NCI-H1092 treated with DMSO at 0.1 percent for 48 hours (cell line): ENCODE results near the gene PIGV.
A peak's percentile ranks its signal among the peaks of the same experiment; 100 is the strongest.

Experiments used
- DNase-seq: peaks from one replicate; lab custom pipeline; 2025; lab: John Stamatoyannopoulos, UW

The PIGV gene

DNA sequence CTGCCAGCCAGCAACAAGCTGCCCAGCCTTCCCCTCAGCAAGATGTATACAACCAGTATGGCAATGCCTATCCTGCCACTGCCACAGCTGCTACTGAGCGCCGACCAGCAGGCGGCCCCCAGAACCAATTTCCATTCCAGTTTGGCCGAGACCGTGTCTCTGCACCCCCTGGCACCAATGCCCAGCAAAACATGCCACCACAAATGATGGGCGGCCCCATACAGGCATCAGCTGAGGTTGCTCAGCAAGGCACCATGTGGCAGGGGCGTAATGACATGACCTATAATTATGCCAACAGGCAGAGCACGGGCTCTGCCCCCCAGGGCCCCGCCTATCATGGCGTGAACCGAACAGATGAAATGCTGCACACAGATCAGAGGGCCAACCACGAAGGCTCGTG lies 13.3 kb upstream of the PIGV start:
- no peak for DNase-seq

DNA sequence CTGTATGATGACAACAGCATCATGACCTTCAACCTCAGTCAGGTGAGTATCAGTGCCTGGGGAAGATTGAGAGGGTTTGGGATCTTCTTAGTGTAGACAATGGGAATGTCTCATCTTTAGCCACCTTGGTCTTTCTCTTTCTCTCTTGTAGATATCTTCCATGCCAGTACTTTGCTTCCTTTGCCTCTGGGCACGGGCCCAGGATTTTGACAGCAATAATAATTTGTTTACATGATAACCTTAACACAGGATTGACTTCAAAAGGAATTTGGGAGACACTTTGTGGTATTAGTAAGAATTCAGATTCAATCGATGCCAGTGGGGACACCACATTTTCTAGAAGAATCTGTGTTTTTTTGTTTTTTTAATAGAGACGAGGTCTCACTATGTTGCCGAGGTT lies 12.1 kb upstream of the PIGV start:
- DNase-seq = no peak

DNA sequence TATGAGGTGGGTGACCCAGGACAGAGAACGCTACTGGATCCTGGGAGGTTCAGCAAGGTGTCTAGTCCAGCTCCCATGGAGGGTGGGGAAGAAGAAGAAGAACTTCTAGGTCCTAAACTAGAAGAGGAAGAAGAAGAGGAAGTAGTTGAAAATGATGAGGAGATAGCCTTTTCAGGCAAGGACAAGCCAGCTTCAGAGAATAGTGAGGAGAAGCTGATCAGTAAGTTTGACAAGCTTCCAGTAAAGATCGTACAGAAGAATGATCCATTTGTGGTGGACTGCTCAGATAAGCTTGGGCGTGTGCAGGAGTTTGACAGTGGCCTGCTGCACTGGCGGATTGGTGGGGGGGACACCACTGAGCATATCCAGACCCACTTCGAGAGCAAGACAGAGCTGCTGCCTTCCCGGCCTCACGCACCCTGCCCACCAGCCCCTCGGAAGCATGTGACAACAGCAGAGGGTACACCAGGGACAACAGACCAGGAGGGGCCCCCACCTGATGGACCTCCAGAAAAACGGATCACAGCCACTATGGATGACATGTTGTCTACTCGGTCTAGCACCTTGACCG lies 8.6 kb upstream of the PIGV start:
- no peak for DNase-seq

DNA sequence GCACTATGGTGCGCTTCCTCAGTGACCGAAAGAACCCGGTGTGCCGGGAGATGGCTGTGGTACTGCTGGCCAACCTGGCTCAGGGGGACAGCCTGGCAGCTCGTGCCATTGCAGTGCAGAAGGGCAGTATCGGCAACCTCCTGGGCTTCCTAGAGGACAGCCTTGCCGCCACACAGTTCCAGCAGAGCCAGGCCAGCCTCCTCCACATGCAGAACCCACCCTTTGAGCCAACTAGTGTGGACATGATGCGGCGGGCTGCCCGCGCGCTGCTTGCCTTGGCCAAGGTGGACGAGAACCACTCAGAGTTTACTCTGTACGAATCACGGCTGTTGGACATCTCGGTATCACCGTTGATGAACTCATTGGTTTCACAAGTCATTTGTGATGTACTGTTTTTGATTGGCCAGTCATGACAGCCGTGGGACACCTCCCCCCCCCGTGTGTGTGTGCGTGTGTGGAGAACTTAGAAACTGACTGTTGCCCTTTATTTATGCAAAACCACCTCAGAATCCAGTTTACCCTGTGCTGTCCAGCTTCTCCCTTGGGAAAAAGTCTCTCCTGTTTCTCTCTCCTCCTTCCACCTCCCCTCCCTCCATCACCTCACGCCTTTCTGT lies 7.3 kb upstream of the PIGV start:
- DNase-seq = no peak

DNA sequence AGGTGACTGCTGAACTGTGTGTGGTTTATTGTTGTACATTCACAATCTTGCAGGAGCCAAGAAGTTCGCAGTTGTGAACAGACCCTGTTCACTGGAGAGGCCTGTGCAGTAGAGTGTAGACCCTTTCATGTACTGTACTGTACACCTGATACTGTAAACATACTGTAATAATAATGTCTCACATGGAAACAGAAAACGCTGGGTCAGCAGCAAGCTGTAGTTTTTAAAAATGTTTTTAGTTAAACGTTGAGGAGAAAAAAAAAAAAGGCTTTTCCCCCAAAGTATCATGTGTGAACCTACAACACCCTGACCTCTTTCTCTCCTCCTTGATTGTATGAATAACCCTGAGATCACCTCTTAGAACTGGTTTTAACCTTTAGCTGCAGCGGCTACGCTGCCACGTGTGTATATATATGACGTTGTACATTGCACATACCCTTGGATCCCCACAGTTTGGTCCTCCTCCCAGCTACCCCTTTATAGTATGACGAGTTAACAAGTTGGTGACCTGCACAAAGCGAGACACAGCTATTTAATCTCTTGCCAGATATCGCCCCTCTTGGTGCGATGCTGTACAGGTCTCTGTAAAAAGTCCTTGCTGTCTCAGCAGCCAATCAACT lies 6.4 kb upstream of the PIGV start:
- DNase-seq = no peak

DNA sequence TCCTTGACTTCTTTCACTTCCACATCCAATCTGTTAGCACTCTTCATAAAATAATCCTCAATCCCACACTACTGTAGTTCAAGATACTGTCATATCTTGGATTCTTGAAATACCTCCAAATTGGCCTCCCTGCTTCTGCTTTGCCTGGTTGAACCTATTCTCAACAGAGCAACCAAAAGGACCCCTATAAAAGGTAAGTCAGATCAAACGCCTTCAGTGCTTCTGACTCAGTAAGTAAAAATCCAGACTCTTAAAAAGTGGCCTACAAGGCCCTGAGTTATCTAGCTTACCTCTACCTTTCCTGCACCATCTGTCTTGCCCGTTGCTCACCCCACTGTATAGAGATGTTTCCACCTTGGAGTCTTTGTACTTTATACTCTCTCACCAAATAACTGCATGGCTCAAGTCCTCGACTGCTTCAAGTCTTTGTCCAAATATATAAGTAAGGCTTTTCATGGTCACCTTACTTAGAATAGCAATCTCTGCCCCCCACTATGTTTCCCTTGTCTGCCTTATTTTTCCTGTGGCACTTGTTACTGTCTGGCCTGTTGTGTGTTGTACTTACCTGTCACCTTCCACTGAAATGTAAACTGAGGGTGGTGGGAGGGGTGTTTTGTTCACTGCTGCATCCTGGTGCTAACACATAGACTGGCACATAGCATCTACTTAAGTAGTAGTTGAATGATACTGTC lies 5.1 kb upstream of the PIGV start:
- DNase-seq = no peak

DNA sequence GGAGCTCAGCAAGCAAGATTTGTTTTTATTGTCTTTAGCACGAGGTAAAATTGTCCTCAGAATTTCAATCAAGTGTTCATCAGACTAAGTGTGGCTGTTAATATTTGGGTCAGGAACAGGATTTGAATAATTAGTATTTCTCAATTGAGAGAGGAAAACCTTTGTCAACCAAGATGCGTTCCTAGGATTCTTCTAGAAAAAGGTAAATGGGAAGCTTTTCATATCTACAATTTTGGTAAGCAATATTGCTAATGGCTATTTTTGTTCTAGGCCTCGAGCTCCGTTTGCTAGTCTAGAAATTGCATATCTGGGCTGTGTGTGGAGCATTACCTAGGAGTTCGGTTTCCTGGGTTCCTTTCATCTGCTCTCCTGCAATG lies 4.1 kb upstream of the PIGV start:
- DNase-seq = no peak

DNA sequence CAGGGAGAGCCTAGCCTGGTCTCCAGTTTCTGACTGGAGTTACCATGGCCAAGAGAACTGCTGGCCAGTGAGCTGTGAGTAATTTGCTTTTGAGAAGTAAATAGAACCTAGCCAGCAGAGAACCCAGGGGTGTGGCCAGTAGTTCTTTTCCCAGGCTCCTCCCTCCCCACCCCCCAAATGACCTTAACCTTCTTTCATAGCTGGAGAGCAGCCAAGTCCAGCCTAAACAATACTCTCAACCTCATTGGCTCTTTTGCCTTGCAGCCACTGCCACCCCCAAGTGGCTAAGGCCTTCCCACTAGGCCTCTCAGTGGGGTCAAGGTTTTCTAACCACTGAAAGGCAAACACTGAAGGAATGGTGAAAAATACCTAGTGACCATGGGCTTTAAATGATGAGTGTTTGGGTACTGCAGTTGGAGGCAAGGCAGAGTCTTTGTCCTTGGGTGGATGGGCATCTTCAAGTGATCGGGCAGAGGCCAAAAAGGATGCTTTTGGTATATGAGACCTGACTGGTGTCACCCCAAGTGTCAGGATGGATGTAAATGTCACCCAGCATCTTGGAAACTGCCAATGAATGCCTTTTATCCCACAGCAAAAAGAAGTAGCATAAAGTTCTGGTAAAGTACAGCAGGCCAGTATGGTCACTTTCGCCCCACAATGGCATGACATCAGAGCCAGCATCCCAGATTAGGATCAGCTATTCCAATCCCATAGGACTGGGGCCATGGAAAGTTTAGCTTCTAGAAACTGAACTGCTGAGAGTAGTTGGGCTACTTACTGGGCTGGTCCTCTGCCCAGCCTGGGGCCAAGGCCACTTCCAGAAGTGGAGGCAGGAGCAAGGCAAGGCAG lies 3.5 kb upstream of the PIGV start:
- DNase-seq = peak; percentile 17

DNA sequence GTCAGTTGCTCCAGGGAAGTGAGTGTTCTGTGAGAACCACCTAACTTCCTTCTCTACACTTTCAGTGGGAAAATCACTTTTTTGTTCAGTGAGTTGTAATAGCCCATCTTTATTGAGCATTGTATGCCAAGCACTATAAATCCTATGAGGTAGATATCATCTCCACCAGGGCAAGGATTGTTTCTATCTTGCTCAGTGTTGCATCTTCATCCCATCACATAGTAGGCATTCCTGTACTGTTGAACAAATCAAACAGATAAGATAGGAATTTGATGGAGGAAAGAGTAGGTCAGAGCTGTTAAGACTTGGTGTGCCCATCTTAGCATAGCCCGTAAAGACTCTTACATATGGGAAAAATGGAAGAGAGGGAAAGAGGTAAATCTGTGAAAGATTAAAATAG lies 2.9 kb upstream of the PIGV start:
- DNase-seq = no peak

DNA sequence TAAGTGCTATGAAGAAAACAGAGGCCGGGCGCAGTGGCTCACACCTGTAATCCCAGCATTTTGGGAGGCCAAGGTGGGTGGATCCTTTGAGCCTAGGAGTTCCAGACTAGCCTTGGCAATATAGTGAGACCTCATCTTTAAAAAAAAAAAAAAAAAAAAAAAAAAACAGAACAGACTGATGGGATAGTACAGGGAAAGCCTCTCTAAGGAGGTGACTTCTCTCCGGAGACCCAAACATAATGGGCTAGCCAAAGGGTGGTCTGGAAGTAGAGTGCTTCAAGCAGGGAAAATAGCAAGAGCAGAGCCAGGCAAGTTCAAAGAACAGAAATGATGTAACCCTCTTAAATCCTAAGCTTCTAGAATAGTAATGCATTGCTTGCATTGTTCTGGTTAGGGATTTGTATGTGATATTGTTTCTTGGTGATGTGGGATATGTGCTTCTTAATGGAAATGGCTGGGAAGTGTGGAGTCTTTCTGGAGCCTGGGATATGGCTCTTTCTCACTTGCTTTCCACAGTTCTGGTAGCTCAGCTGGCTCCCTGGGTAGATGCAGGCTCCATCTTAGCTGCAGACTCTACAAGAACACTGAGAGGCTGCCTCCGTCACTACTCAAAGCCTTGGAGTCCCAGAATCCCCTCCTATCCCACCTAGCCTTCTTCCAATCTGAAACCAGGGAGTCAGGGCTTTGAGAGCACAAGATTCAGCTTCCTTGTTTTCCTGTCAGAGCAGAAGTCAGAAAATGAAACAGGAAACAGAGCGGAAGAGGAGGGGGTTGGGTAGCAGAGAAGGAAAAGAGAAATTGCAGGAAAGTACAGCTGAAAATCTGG lies 1.9 kb upstream of the PIGV start:
- DNase-seq = no peak

DNA sequence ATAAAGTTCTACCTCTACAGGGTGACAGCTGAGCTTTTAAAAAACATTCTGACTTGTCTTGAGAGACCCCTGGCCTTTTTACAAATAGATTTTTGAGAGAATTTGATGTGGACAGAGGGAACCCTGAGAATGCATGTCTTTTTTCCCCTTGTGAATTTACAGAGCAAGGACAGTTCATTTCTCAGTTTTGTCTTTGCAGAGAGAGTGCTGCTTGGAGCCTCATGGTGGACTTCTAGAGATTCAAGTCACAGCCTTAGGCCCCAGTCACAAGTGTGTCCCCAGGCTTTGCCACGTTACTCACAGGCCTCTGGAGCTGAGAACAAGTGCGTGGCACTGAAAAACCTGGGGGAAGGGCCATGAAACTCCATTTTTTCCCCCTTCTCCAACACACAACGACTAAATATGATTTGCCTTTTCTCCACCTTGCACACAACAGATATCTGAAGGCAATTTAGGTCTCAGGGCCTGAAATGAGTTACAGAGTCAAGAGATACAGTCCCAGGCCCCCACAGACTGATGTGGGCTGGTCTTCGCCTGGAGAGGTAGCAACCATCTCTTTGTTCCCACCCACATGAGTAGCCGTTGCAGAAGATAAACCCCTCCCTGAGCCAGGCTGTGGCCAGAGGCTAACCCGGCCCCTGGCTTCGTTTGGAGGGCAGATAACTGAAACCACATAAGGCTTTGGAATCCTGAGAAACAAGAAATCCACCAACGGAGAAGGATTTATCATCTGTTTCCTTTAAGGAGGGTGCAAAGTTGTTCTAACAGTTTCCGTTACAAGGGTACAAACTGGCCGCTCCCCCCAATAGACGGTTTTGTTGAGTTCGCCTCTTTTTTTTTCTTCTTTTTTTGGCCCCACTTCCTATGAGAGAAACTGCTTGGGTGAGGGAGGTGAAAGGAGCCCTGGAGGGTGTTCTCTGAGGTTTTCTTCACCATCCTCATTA lies 1.0 kb upstream of the PIGV start:
- DNase-seq = peak; percentile 64

DNA sequence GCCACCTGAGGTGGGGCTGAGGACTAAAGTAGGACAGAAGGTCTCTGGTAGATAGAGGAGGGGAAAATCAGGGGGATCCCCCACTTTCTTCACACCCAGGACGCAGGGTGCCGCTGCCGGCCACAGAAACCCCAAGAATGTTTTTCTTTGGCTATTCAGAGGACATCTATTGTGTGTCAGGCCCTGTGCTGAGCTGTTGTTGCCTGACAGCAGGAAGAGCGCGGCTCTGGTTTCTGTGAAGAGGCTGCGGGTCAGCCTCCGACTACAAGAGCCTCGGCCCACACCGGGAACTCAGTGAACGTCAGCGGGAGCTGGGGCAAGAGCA lies 407 bp upstream of the PIGV start:
- DNase-seq = peak; percentile 83

DNA sequence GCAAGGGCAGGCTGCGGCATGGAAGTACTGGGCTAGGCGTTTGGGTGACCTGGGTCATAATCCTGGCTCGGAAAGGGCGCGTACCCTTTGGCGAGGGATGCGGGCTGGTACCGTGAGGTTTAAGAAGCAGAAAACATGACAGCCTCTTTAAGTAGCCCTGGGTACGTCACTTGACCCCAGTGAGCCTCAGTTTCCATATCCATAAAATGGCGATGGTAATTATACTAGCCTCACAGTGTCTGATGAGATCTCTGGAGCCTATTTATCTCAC lies 700 bp downstream of the PIGV start:
- no peak for DNase-seq

DNA sequence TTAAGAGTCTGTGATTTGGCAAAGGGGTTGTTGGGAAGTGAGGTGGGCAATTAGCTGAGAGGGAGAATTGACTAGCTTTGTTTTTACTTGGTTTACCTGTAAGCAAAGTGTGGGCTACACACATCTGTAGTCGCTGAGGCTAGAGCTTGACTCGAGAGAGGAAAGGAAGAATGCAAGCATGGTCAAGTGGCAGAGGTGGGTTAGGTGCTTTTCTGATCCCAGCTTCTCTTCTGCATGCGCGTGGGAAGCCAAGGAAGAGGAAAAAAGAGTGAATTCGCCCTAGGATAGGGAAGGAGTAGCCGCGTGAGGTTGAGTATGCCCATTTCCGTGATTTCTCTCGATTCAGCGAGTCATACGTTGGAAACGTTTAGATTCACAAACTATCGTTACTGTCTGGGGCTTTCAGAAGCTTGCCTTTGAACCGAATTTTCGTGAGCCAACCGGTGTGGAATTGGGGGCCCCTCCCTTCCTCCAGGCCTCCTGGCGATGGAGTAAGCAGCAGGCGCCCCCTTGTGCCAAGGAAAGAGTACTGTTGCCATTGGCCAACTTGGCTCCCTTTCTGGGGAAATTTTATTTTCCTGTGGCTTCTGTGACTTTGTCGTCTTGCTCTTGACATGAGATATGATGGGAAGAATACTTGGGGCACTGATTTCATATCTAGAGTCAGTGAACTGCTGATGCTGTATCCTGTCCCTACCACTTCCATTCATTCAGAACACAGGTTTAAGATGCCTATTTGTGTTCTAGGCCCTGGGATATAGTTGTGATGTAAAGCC lies 1.3 kb downstream of the PIGV start:
- peak; percentile 87 for DNase-seq

DNA sequence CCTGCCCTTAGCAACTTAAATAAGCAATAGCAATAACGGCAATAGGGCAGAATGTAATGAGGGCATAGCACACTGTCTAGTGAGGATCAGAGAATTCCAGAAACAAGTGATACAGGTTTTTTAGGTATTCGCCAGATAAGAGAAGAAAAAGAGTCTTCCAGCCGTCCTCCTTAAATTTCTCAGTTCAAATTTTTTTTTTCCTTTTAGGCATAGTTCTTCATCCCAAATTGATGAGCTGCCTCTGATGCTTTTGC lies 1.8 kb downstream of the PIGV start:
- DNase-seq = no peak

DNA sequence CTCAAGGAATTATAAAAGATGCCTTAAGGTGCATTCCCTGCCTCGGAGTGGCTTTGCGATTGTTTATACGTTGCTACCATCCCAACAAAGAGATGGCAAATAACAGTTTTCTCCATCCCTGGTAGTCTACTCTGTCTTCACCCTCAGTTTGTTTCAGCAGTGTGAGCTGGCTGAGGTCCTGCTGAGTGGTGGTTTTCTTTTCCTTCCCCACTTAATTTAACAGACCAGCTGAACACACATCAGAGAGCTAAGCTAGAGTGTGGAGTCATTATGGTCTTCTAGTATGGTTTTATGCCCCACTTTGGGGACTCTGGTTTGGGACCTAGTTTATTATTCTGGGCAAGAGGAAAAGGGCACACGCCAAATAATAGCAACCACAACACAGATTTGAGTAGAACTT lies 2.2 kb downstream of the PIGV start:
- no peak for DNase-seq

DNA sequence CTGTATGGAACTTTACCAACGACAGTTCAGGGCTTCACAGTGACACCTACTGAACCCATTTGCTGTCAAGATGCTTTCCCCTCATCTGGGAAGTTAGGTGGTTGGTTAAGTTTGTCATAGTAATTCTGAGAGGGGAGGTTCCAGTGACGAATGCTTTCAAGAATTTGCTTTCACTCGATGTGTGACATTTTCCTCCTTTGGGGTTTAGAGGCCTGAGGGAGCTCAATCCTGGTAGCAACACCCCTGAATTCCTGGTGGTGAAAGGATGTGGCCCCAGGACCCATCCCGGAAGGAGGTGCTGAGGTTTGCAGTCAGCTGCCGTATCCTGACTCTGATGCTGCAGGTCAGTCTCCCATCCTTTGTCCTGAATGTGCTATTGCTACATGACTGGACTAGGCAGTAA lies 2.8 kb downstream of the PIGV start:
- DNase-seq = no peak

DNA sequence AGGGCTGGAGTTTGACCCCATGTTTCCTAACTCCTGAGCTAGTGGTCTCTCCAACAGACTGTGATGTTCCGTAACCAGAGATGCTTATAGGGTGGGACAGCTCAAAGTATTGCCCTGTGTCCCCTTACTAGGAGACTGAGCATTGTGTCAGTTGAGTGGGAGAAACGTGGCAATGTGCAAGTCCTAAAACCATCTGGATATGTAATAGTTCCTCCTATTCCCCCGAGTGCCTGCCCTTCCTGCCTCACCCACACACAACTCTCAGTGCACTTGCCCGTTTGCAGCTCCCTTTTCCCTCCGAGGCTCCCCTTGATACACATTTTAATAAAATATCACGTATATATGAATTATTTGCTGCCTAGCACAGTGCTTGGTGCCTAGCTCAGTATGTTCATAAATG lies 3.4 kb downstream of the PIGV start:
- DNase-seq = no peak

DNA sequence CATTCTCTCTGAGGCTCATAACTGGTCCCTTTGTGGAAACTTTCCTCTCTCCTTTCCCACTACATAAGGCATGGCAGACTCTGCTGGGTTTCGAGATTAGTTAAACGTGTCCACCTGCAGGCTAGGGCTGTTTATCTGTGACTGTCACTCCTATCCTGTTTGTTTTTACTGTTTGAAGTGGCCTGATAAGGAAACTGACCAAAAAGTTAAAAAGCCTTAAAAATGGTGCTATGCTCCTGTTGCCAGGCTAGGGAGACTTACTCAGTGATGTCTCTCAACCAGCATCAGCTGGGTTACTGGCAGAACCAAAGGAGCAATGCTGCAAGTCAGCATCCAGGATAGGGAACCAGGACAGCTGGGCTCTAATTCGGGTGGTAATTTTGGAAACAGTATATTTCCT lies 3.9 kb downstream of the PIGV start:
- no peak for DNase-seq

DNA sequence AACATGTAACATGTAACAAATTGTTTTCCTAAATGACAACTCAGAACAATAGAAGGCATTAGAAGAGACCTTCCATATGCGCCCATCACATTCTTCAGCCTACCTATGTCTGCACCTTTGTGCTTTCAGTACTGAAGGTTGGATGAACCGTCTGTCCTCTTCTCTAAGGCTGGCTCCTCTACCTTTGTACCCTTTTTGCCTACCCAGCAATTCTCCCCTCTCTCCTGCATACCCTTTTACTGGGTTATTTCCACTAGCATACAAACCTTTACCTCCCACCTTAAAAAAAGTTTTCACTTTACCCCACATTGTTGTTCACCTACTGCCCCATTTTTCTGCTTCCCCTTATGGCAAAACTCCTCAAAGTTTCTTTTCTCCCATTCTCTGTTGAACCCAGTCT lies 5.2 kb downstream of the PIGV start:
- DNase-seq = no peak

DNA sequence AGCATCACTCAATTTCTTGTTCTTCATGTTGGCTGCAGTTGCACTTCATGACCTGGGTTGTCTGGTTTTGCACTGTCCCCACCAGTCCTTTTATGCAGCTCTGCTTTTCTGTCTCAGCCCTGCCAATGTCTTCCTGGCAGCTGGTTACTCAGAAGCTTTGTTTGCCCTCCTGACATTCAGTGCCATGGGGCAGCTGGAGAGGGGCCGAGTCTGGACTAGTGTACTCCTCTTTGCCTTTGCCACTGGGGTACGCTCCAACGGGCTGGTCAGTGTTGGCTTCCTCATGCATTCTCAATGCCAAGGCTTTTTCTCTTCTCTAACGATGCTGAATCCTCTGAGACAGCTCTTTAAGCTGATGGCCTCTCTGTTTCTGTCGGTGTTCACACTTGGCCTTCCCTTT lies 6.6 kb downstream of the PIGV start:
- DNase-seq = no peak
